ENCODE data around the gene LAS1L. TPM values are rescaled to one million over a fixed set of nuclear protein-coding genes. Genes with fewer than 3 reads are reported as not detected.
"Not testable (repeated sequence)": the region's sequence is repeated elsewhere in the genome, so short reads cannot be mapped to it uniquely, and the experiment has no call there.

LAS1L gene
- total RNA-seq, 1 donor from 2014 or later: 13.8 TPM

- peak; percentile 18 for ATAC-seq
- DNase-seq (ENCODE audit: low spot score): not testable (repeated sequence)
These were observed 15.6 kb downstream of the LAS1L start for GRCh38 chrX:65518980-65519379.

GRCh38 chrX:65517923-65518322 lies 16.7 kb downstream of the LAS1L start:
- no peak for ATAC-seq
- no peak for DNase-seq (ENCODE audit: low spot score)

GRCh38 chrX:65516756-65517155 lies 17.8 kb downstream of the LAS1L start:
- DNase-seq (ENCODE audit: low spot score): no peak

DNA sequence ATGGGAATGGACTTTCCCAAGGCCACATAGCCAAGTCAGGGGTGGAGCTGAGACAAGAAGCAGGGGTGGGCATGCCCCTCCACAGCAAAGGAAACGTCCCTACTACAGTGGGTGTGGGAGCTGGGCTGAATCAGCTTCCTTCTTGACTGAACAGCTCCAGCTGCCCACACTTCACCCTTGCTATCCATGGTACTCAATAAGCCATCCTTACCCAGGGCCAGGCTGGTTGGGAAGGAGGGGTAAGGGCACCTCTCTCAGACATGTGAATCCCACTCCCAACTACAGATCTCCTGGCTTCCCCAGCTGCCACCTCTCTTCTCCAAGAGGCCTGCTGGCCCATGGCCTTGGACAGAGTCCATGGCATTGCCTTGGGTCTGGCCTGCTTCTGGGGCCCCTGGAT lies 21.0 kb downstream of the LAS1L start:
- no peak for ATAC-seq
- no peak for DNase-seq (ENCODE audit: low spot score)

More at GRCh38 chrX:65516756-65517155, 17.8 kb downstream of the LAS1L start:
- no peak for ATAC-seq

- ATAC-seq (no peak), DNase-seq (ENCODE audit: low spot score) (no peak)
These were observed 25.2 kb downstream of the LAS1L start for GRCh38 chrX:65509400-65509799.

- ATAC-seq: no peak
These were observed 25.7 kb downstream of the LAS1L start for GRCh38 chrX:65508851-65509250.

GRCh38 chrX:65502618-65503017 lies 32.0 kb downstream of the LAS1L start:
- no peak for DNase-seq (ENCODE audit: low spot score)

More at GRCh38 chrX:65508851-65509250, 25.7 kb downstream of the LAS1L start:
- DNase-seq (ENCODE audit: low spot score): no peak

DNA sequence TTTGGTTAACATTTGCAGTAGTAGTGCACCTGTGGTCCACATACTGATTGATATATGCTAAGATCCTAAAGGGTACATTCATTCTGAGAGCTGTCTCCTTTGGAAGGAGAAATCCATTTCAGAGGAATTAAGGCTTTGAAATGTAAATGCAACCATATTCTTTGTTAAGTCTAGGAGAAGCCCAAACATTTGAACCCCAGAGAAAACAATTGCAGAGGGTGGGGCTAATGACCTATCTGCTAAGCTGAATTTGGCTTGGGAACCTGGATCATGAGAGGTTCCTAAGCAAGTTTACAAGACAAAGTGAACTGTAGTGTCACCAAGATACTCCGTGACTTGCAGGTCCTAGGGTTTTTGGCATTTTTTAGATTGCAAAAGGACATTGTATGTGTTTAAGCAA lies 41.2 kb downstream of the LAS1L start:
- ATAC-seq (no peak), DNase-seq (ENCODE audit: low spot score) (no peak)

More at GRCh38 chrX:65502618-65503017, 32.0 kb downstream of the LAS1L start:
- ATAC-seq: no peak

GRCh38 chrX:65491620-65492019 lies 43.0 kb downstream of the LAS1L start:
- ATAC-seq: no peak
- no peak for DNase-seq (ENCODE audit: low spot score)

GRCh38 chrX:65488495-65488894 lies 46.1 kb downstream of the LAS1L start:
- DNase-seq (ENCODE audit: low spot score) (no peak), ATAC-seq (no peak)

DNA sequence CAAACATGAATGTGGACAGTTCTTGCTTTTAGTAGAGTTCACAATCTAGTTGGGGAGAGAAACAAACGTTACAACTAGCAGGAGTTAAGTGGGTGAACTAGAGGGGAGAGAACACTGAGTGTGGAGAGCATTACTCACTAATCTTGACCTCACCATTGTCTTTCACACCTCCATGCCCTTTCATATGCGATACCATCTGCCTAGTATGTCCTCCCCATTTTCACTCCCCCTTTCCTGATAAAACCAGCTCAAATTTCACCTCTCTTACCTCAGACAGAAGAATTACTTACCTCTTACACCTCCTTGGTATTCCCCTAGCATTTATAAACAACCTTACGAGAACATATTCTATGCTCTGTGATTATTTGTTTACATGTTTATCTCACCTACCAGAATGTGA lies 53.6 kb downstream of the LAS1L start:
- ATAC-seq (no peak), DNase-seq (ENCODE audit: low spot score) (no peak)

GRCh38 chrX:65479102-65479501 lies 55.5 kb downstream of the LAS1L start:
- ATAC-seq: not testable (repeated sequence)

DNA sequence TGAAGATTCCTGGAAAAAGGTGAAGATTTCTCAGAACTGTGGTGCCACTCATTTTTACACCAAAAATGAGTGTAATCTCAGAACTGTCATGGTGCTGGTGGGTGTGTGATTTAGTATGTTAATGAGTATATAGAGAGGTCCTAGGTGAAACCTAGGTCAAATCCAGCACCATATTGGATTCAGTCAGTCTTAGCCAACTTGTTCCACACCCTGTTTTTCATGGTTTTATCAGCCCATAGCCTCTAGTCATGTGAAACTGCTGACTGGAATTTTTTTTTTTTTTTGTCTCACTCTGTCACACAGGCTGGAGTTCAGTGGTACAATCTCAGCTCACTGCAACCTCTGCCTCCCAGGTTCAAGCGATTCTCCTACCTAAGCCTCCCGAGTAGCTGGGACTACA lies 58.0 kb downstream of the LAS1L start:
- DNase-seq (ENCODE audit: low spot score): no peak
- no peak for ATAC-seq

More at GRCh38 chrX:65479102-65479501, 55.5 kb downstream of the LAS1L start:
- DNase-seq (ENCODE audit: low spot score): not testable (repeated sequence)

- ATAC-seq: no peak
- no peak for DNase-seq (ENCODE audit: low spot score)
These were observed 71.0 kb downstream of the LAS1L start for GRCh38 chrX:65463550-65463949.

Other genes starting within 250 kb of the LAS1L start
- gene MSN, start 132.9 kb upstream of the LAS1L start, total RNA-seq: 88.7 TPM